ENCODE data around the gene BIN1.

DNA sequence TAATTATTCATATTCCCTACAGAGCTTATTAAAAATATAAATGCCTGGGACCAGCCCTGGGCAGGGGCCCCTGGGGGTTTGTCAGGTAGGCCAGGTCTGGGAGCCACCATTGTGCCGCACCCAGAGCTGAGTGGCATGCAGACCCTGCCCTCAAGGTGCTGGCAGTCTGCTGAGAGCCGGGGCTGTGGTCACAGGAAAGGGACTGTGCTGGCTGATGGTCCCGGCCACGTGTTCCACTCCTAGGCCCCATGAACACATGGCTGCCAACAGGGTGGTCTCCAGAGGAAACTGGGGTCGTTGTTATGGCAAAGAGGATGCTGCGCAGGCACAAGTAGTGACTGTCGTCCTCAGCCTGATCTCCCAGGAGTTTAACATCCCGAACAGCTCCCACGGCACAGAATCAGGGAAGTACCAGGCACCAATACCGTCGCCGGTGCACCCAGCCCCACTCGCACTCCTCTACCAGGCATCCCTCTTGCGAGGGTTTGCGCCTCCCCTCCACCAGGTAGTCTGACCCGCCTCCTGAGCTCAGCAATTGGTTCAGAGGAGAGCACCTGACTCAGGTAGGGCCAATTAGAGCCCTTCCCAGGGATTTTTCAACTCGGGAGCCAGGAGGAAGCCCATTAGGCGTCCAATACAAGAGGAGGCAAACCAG, 39.2 kb upstream of the BIN1 start:
- TF ChIP-seq CTCF (IDR thresholded peaks at IDR 0.05; ENCODE audit: low read length) (no peak), EZH2 (optimal IDR thresholded peaks at IDR 0.05; ENCODE audit: low read depth, low read length) (no peak), EZH2phosphoT487 (IDR thresholded peaks at IDR 0.05; ENCODE audit: low read length) (no peak)
